ENCODE measurements around the gene EXOC4. TPM values are rescaled to one million over a fixed set of nuclear protein-coding genes. Genes with fewer than 3 reads are reported as not detected.

EXOC4 gene
- total RNA-seq, 1 donor from 2014 or later, result 84.0 TPM

GRCh38 chr7:133522501-133522900, 269.6 kb downstream of the EXOC4 start:
- FAIRE-seq (no peak), DNase-seq (ENCODE audit: low read depth) (no peak)
- H3K36me3 ChIP-seq (ENCODE audit: control insufficient read depth, insufficient read depth, low read length), result no peaks in the 10 kb centered on the region
- TF ChIP-seq CTCF (IDR thresholded peaks at IDR 0.05; ENCODE audit: insufficient read depth, low read length, severe bottlenecking), result no peak
- H3K27me3 ChIP-seq (ENCODE audit: control insufficient read depth, insufficient read depth, low read length), result no peaks in the 10 kb centered on the region
- H3K4me3 ChIP-seq (ENCODE audit: low read depth, low read length), result no peak overlapping the region

GRCh38 chr7:133528796-133529195, 275.9 kb downstream of the EXOC4 start:
- DNase-seq (ENCODE audit: low read depth) (no peak), FAIRE-seq (no peak)
- H3K27me3 ChIP-seq (ENCODE audit: control insufficient read depth, insufficient read depth, low read length), result no peaks in the 10 kb centered on the region
- no peak overlapping the region for H3K4me3 ChIP-seq (ENCODE audit: low read depth, low read length)
- TF ChIP-seq CTCF (IDR thresholded peaks at IDR 0.05; ENCODE audit: insufficient read depth, low read length, severe bottlenecking), result no peak
- no peaks in the 10 kb centered on the region for H3K36me3 ChIP-seq (ENCODE audit: control insufficient read depth, insufficient read depth, low read length)

GRCh38 chr7:133529861-133530260, 277.0 kb downstream of the EXOC4 start:
- Histone ChIP-seq H3K27me3 (ENCODE audit: control insufficient read depth, insufficient read depth, low read length) (no peaks in the 10 kb centered on the region), H3K4me3 (ENCODE audit: low read depth, low read length) (no peak overlapping the region), H3K36me3 (ENCODE audit: control insufficient read depth, insufficient read depth, low read length) (no peaks in the 10 kb centered on the region)
- no peak for TF ChIP-seq CTCF (IDR thresholded peaks at IDR 0.05; ENCODE audit: insufficient read depth, low read length, severe bottlenecking)
- FAIRE-seq, result no peak
- no peak for DNase-seq (ENCODE audit: low read depth)

- Histone ChIP-seq H3K4me3 (ENCODE audit: low read depth, low read length) (no peak overlapping the region), H3K36me3 (ENCODE audit: control insufficient read depth, insufficient read depth, low read length) (no peaks in the 10 kb centered on the region), H3K27me3 (ENCODE audit: control insufficient read depth, insufficient read depth, low read length) (no peaks in the 10 kb centered on the region)
- DNase-seq (ENCODE audit: low read depth), result no peak
- no peak for FAIRE-seq
- no peak for TF ChIP-seq CTCF (IDR thresholded peaks at IDR 0.05; ENCODE audit: insufficient read depth, low read length, severe bottlenecking)
Measured at GRCh38 chr7:133530682-133531081, 277.8 kb downstream of the EXOC4 start.

- no peak for FAIRE-seq
- no peak for TF ChIP-seq CTCF (IDR thresholded peaks at IDR 0.05; ENCODE audit: insufficient read depth, low read length, severe bottlenecking)
- DNase-seq (ENCODE audit: low read depth), result no peak
- Histone ChIP-seq H3K27me3 (ENCODE audit: control insufficient read depth, insufficient read depth, low read length) (no peaks in the 10 kb centered on the region), H3K4me3 (ENCODE audit: low read depth, low read length) (no peak overlapping the region), H3K36me3 (ENCODE audit: control insufficient read depth, insufficient read depth, low read length) (no peaks in the 10 kb centered on the region)
Measured at GRCh38 chr7:133534816-133535215, 281.9 kb downstream of the EXOC4 start.

- H3K27me3 ChIP-seq (ENCODE audit: control insufficient read depth, insufficient read depth, low read length), result no peaks in the 10 kb centered on the region
- no peak for TF ChIP-seq CTCF (IDR thresholded peaks at IDR 0.05; ENCODE audit: insufficient read depth, low read length, severe bottlenecking)
- DNase-seq (ENCODE audit: low read depth) (no peak), FAIRE-seq (no peak)
- H3K4me3 ChIP-seq (ENCODE audit: low read depth, low read length), result no peak overlapping the region
- no peaks in the 10 kb centered on the region for H3K36me3 ChIP-seq (ENCODE audit: control insufficient read depth, insufficient read depth, low read length)
Measured at GRCh38 chr7:133535308-133535707, 282.4 kb downstream of the EXOC4 start.
